SK-N-SH treated with all-trans-retinoic acid at 6 μM for 48 hours (cell line): ENCODE results near the gene OR10D3.

Experiments used
- ATAC-seq: fragments of 200-7000 bp; cut with Tn5 transposase; 3 replicates; pipeline ENCODE4 v1.9.1; 2020; ENCODE audit warnings: mild to moderate bottlenecking, moderate library complexity
- ARNTL ChIP-seq: fragments of 450-650 bp; formaldehyde crosslinking; IDR thresholded peaks from 2 replicates; pipeline ENCODE4 v1.5.0; 2020; ENCODE audit warnings: low read depth, mild to moderate bottlenecking, moderate library complexity, borderline replicate concordance
- BACH2 ChIP-seq: fragments of 250-450 bp; sonication (Bioruptor Pico); IDR thresholded peaks from 2 replicates; pipeline ENCODE4 v1.9.0; 2021; ENCODE audit warnings: mild to moderate bottlenecking, borderline replicate concordance
- CREB5 ChIP-seq: fragments of 250-450 bp; sonication (Bioruptor Pico); IDR thresholded peaks from 2 replicates; pipeline ENCODE4 v1.5.1; 2020; ENCODE audit warnings: low read depth, mild to moderate bottlenecking, moderate library complexity
- CSDC2 ChIP-seq: fragments of 250-450 bp; sonication (Bioruptor Pico); IDR thresholded peaks from 2 replicates; pipeline ENCODE4 v1.5.0; 2020; ENCODE audit warnings: mild to moderate bottlenecking, moderate library complexity
- CSRNP3 ChIP-seq: fragments of 250-450 bp; sonication (Bioruptor Pico); IDR thresholded peaks from 2 replicates; pipeline ENCODE4 v1.5.1; 2021; ENCODE audit warnings: mild to moderate bottlenecking, moderate library complexity
- ESRRG ChIP-seq: fragments of 250-450 bp; sonication (Bioruptor Pico); IDR thresholded peaks from 2 replicates; pipeline ENCODE4 v1.6.1; 2021; ENCODE audit warnings: mild to moderate bottlenecking
- GLIS3 ChIP-seq: fragments of 250-450 bp; sonication (Bioruptor Pico); IDR thresholded peaks from 2 replicates; pipeline ENCODE4 v1.5.0; 2020; ENCODE audit warnings: mild to moderate bottlenecking, moderate library complexity
- ISL1 ChIP-seq: fragments of 250-450 bp; sonication (Bioruptor Pico); IDR thresholded peaks from 2 replicates; pipeline ENCODE4 v2.1.2; 2022; ENCODE audit warnings: mild to moderate bottlenecking, moderate library complexity
- OSR1 ChIP-seq: fragments of 250-450 bp; sonication (Bioruptor Pico); IDR thresholded peaks from 2 replicates; pipeline ENCODE4 v1.8.0; 2022; ENCODE audit warnings: moderate library complexity, mild to moderate bottlenecking, inconsistent platforms
- PATZ1 ChIP-seq: fragments of 250-450 bp; sonication (Bioruptor Pico); IDR thresholded peaks from 2 replicates; pipeline ENCODE4 v1.8.0; 2020; ENCODE audit warnings: mild to moderate bottlenecking, moderate library complexity, borderline replicate concordance
- POU6F1 ChIP-seq: fragments of 250-450 bp; sonication (Bioruptor Pico); IDR thresholded peaks from 2 replicates; pipeline ENCODE4 v1.8.0; 2021; ENCODE audit warnings: low read depth, mild to moderate bottlenecking, moderate library complexity, borderline replicate concordance
- PPARA ChIP-seq: fragments of 250-450 bp; sonication (Bioruptor Pico); IDR thresholded peaks from 2 replicates; pipeline ENCODE4 v1.5.0; 2020; ENCODE audit warnings: mild to moderate bottlenecking, borderline replicate concordance
- RARB ChIP-seq: fragments of 250-450 bp; sonication (Bioruptor Pico); IDR thresholded peaks from 2 replicates; pipeline ENCODE4 v1.8.0; 2021; ENCODE audit warnings: mild to moderate bottlenecking, moderate library complexity
- SNAI2 ChIP-seq: fragments of 250-450 bp; sonication (Bioruptor Pico); IDR thresholded peaks from 2 replicates; pipeline ENCODE4 v1.5.0; 2020; ENCODE audit warnings: mild to moderate bottlenecking, moderate library complexity
- TCF4 ChIP-seq: fragments of 250-450 bp; sonication (Bioruptor Pico); IDR thresholded peaks from 2 replicates; pipeline ENCODE4 v1.8.0; 2021; ENCODE audit warnings: mild to moderate bottlenecking, moderate library complexity, borderline replicate concordance
- TOX ChIP-seq: fragments of 250-450 bp; sonication (Bioruptor Pico); IDR thresholded peaks from 2 replicates; pipeline ENCODE4 v1.8.0; 2021; ENCODE audit warnings: mild to moderate bottlenecking, moderate library complexity, borderline replicate concordance
- TSHZ2 ChIP-seq: fragments of 250-450 bp; sonication (Bioruptor Pico); IDR thresholded peaks from 2 replicates; pipeline ENCODE4 v1.5.0; 2020; ENCODE audit warnings: mild to moderate bottlenecking, moderate library complexity
- ZC3H10 ChIP-seq: fragments of 250-450 bp; sonication (Bioruptor Pico); IDR thresholded peaks from 2 replicates; pipeline ENCODE4 v1.5.1; 2021; ENCODE audit warnings: mild to moderate bottlenecking, moderate library complexity
- ZFP3 ChIP-seq: fragments of 250-450 bp; sonication (Bioruptor Pico); IDR thresholded peaks from 2 replicates; pipeline ENCODE4 v1.5.0; 2020; ENCODE audit warnings: mild to moderate bottlenecking, moderate library complexity
- ZFP30 ChIP-seq: fragments of 450-650 bp; formaldehyde crosslinking; IDR thresholded peaks from 2 replicates; pipeline ENCODE4 v1.5.0; 2022; ENCODE audit warnings: mild to moderate bottlenecking, moderate library complexity
- ZNF565 ChIP-seq: fragments of 450-650 bp; formaldehyde crosslinking; conservative IDR thresholded peaks from 2 replicates; pipeline ENCODE4 v1.5.0; 2020; ENCODE audit warnings: low read depth, mild to moderate bottlenecking, moderate library complexity
- ZNF70 ChIP-seq: fragments of 450-650 bp; formaldehyde crosslinking; IDR thresholded peaks from 2 replicates; pipeline ENCODE4 v1.5.0; 2020; ENCODE audit warnings: mild to moderate bottlenecking, moderate library complexity
- ZNF8 ChIP-seq: fragments of 450-650 bp; formaldehyde crosslinking; IDR thresholded peaks from 2 replicates; pipeline ENCODE4 v1.5.0; 2020; ENCODE audit warnings: mild to moderate bottlenecking, moderate library complexity

Gene OR10D3

GRCh38 chr11:124183068-124183467 lies at the start of gene OR10D3:
OR10D3 (plus strand) TSS chr11:124183345; CDS start chr11:124185270, 1,925 bp downstream.
- ATAC-seq, result no peak
- TF ChIP-seq ISL1 (CRISPR knock-in tag), result no peak
- no peak for TF ChIP-seq POU6F1 (CRISPR knock-in tag)
- no peak for TF ChIP-seq CREB5 (CRISPR knock-in tag)

- ATAC-seq, result no peak
- TF ChIP-seq ZNF565 (CRISPR knock-in tag) (no peak), ZFP30 (CRISPR knock-in tag) (no peak), ZFP3 (CRISPR knock-in tag) (no peak), ESRRG (CRISPR knock-in tag) (no peak), TCF4 (CRISPR knock-in tag) (no peak), CSDC2 (no peak), ZC3H10 (no peak), BACH2 (no peak), ZNF70 (CRISPR knock-in tag) (no peak)
- TF ChIP-seq, all 23 proteins: peak for 0
These were observed 40.1 kb upstream of the OR10D3 start for GRCh38 chr11:124143034-124143433.

- no peak for ATAC-seq
- TF ChIP-seq ISL1 (CRISPR knock-in tag), result no peak
- no peak for TF ChIP-seq PATZ1
- TF ChIP-seq GLIS3 (CRISPR knock-in tag), result no peak
- no peak for TF ChIP-seq RARB (CRISPR knock-in tag)
- no peak for TF ChIP-seq ARNTL (CRISPR knock-in tag)
- TF ChIP-seq PPARA (CRISPR knock-in tag), result no peak
- TF ChIP-seq TOX (CRISPR knock-in tag), result no peak
- TF ChIP-seq ZFP3 (CRISPR knock-in tag), result no peak
- TF ChIP-seq CSDC2, result no peak
- no peak for TF ChIP-seq TCF4 (CRISPR knock-in tag)
- no peak for TF ChIP-seq SNAI2 (CRISPR knock-in tag)
- TF ChIP-seq BACH2, result no peak
- TF ChIP-seq ZNF8 (CRISPR knock-in tag), result no peak
- TF ChIP-seq ZC3H10, result no peak
- no peak for TF ChIP-seq POU6F1 (CRISPR knock-in tag)
- no peak for TF ChIP-seq TSHZ2 (CRISPR knock-in tag)
- TF ChIP-seq ESRRG (CRISPR knock-in tag), result no peak
- TF ChIP-seq CSRNP3, result no peak
- TF ChIP-seq OSR1 (CRISPR knock-in tag), result no peak
These were observed 35.2 kb upstream of the OR10D3 start for GRCh38 chr11:124147951-124148350.
